SJSA1 (cell line): ENCODE results near the gene CACNA1E. TPM values are rescaled to one million over a fixed set of nuclear protein-coding genes. Genes with fewer than 3 reads are reported as not detected.

Experiments used
- DNase-seq, 2 experiments: peaks; one replicate each; pipeline ENCODE4 v3.0.0-alpha.2; 2015 to 2020; ENCODE audit warnings: low spot score in 2 of 2, low read depth in 1 of 2
- H3K27ac ChIP-seq: fragments of 250-450 bp; sonication (Bioruptor Pico); 2 replicates; pipeline ENCODE4 v1.5.1; 2020; ENCODE audit warnings: mild to moderate bottlenecking, moderate library complexity
- H3K27me3 ChIP-seq: fragments of 250-450 bp; sonication (Bioruptor Pico); replicated peaks from 2 replicates; pipeline ENCODE4 v1.5.1; 2020; ENCODE audit warnings: mild to moderate bottlenecking, moderate library complexity
- H3K36me3 ChIP-seq: fragments of 250-450 bp; sonication (Bioruptor Pico); 2 replicates; pipeline ENCODE4 v1.5.1; 2020; ENCODE audit warnings: mild to moderate bottlenecking
- H3K4me1 ChIP-seq: fragments of 250-450 bp; sonication (Bioruptor Pico); replicated peaks from 2 replicates; pipeline ENCODE4 v1.6.1; 2021; ENCODE audit warnings: mild to moderate bottlenecking
- H3K4me3 ChIP-seq: fragments of 250-450 bp; sonication (Bioruptor Pico); 2 replicates; pipeline ENCODE4 v1.5.1; 2020; ENCODE audit warnings: mild to moderate bottlenecking
- H3K9me3 ChIP-seq: fragments of 250-450 bp; sonication (Bioruptor Pico); replicated peaks from 2 replicates; pipeline ENCODE4 v1.5.1; 2020; ENCODE audit warnings: mild to moderate bottlenecking
- total RNA-seq: library from RNA; depleted of rRNA; stranded (reverse); fragments of >200 nt; shearing (Covaris generic); gene quantifications from 2 replicates; pipeline ENCODE4 v1.2.3, GENCODE V29; 2014

CACNA1E gene
- total RNA-seq, 1 experiment from 2014 or later: not detected

GRCh38 chr1:181685211-181685610 lies 201.9 kb downstream of the CACNA1E start:
- Histone ChIP-seq H3K27me3 (no peaks in the 10 kb centered on the region), H3K27ac (no peak overlapping the region), H3K36me3 (no peaks in the 10 kb centered on the region), H3K4me3 (no peak overlapping the region), H3K9me3 (no peaks in the 10 kb centered on the region), H3K4me1 (no peaks in the 10 kb centered on the region)
- DNase-seq: no peak

GRCh38 chr1:181701891-181702290 lies 218.6 kb downstream of the CACNA1E start:
- H3K9me3 ChIP-seq: no peaks in the 10 kb centered on the region
- no peaks in the 10 kb centered on the region for H3K36me3 ChIP-seq
- H3K4me1 ChIP-seq: no peaks in the 10 kb centered on the region
- H3K4me3 ChIP-seq: no peak overlapping the region
- H3K27me3 ChIP-seq: no peaks in the 10 kb centered on the region; the same call in 1 of the 2 replicates
- no peak overlapping the region for H3K27ac ChIP-seq
- no peak for DNase-seq

GRCh38 chr1:181704546-181704945 lies 221.2 kb downstream of the CACNA1E start:
- no peaks in the 10 kb centered on the region for H3K4me1 ChIP-seq
- H3K9me3 ChIP-seq: no peaks in the 10 kb centered on the region
- no peak for DNase-seq
- no peaks in the 10 kb centered on the region; the same call in 1 of the 2 replicates for H3K27me3 ChIP-seq
- no peak overlapping the region for H3K27ac ChIP-seq
- H3K4me3 ChIP-seq: no peak overlapping the region
- no peaks in the 10 kb centered on the region for H3K36me3 ChIP-seq

GRCh38 chr1:181711820-181712219 lies 228.5 kb downstream of the CACNA1E start:
- Histone ChIP-seq H3K9me3 (no peaks in the 10 kb centered on the region), H3K36me3 (no peaks in the 10 kb centered on the region), H3K27me3 (no peaks in the 10 kb centered on the region), H3K4me1 (no peaks in the 10 kb centered on the region), H3K27ac (no peak overlapping the region), H3K4me3 (no peak overlapping the region)
- DNase-seq: no peak

- no peaks in the 10 kb centered on the region for H3K27me3 ChIP-seq
Measured at GRCh38 chr1:181712711-181713110, 229.4 kb downstream of the CACNA1E start.

GRCh38 chr1:181714428-181714827 lies 231.1 kb downstream of the CACNA1E start:
- Histone ChIP-seq H3K4me3 (no peak overlapping the region), H3K27ac (no peak overlapping the region), H3K9me3 (no peaks in the 10 kb centered on the region), H3K4me1 (no peaks in the 10 kb centered on the region), H3K36me3 (no peaks in the 10 kb centered on the region), H3K27me3 (no peaks in the 10 kb centered on the region)
- no peak for DNase-seq

More at GRCh38 chr1:181712711-181713110, 229.4 kb downstream of the CACNA1E start:
- H3K4me3 ChIP-seq: no peak overlapping the region
- no peaks in the 10 kb centered on the region for H3K36me3 ChIP-seq
- no peaks in the 10 kb centered on the region for H3K4me1 ChIP-seq
- no peak overlapping the region for H3K27ac ChIP-seq
- no peaks in the 10 kb centered on the region for H3K9me3 ChIP-seq
- no peak for DNase-seq

- no peak overlapping the region for H3K27ac ChIP-seq
- no peak overlapping the region for H3K4me3 ChIP-seq
- no peaks in the 10 kb centered on the region for H3K4me1 ChIP-seq
- DNase-seq: no peak
- no peaks in the 10 kb centered on the region for H3K27me3 ChIP-seq
- no peaks in the 10 kb centered on the region for H3K9me3 ChIP-seq
- H3K36me3 ChIP-seq: no peaks in the 10 kb centered on the region
Measured at GRCh38 chr1:181718034-181718433, 234.7 kb downstream of the CACNA1E start.

- Histone ChIP-seq H3K9me3 (no peaks in the 10 kb centered on the region), H3K4me3 (no peak overlapping the region), H3K27ac (no peak overlapping the region), H3K4me1 (no peaks in the 10 kb centered on the region), H3K36me3 (no peaks in the 10 kb centered on the region), H3K27me3 (no peaks in the 10 kb centered on the region; the same call in 1 of the 2 replicates)
- no peak for DNase-seq
Measured at GRCh38 chr1:181726320-181727012, 243.1 kb downstream of the CACNA1E start.

GRCh38 chr1:181730606-181731005 lies 247.3 kb downstream of the CACNA1E start:
- Histone ChIP-seq H3K36me3 (no peaks in the 10 kb centered on the region), H3K4me3 (no peak overlapping the region), H3K9me3 (no peaks in the 10 kb centered on the region), H3K27me3 (no peaks in the 10 kb centered on the region; the same call in 1 of the 2 replicates), H3K27ac (no peak overlapping the region), H3K4me1 (no peaks in the 10 kb centered on the region)
- DNase-seq: no peak

- DNase-seq: no peak
- Histone ChIP-seq H3K36me3 (no peaks in the 10 kb centered on the region), H3K9me3 (no peaks in the 10 kb centered on the region), H3K4me3 (no peak overlapping the region), H3K27me3 (no peaks in the 10 kb centered on the region; the same call in 1 of the 2 replicates), H3K4me1 (no peaks in the 10 kb centered on the region), H3K27ac (no peak overlapping the region)
Measured at GRCh38 chr1:181732218-181732990, 249.1 kb downstream of the CACNA1E start.

- H3K4me3 ChIP-seq: no peak overlapping the region
- H3K27ac ChIP-seq: no peak overlapping the region
- no peaks in the 10 kb centered on the region; the same call in 1 of the 2 replicates for H3K27me3 ChIP-seq
- no peaks in the 10 kb centered on the region for H3K36me3 ChIP-seq
- H3K9me3 ChIP-seq: no peaks in the 10 kb centered on the region
- no peaks in the 10 kb centered on the region for H3K4me1 ChIP-seq
- DNase-seq: no peak
Measured at GRCh38 chr1:181733486-181733885, 250.2 kb downstream of the CACNA1E start.

GRCh38 chr1:181737056-181737455 lies 253.7 kb downstream of the CACNA1E start:
- H3K27me3 ChIP-seq: no peaks in the 10 kb centered on the region
- H3K27ac ChIP-seq: no peak overlapping the region
- no peak overlapping the region for H3K4me3 ChIP-seq
- no peaks in the 10 kb centered on the region for H3K9me3 ChIP-seq
- H3K36me3 ChIP-seq: no peaks in the 10 kb centered on the region
- no peak for DNase-seq
- H3K4me1 ChIP-seq: peaks cover 1% of the 10 kb centered on the region

- Histone ChIP-seq H3K4me3 (no peak overlapping the region), H3K4me1 (peaks cover 23% of the 10 kb centered on the region), H3K36me3 (no peaks in the 10 kb centered on the region), H3K27me3 (no peaks in the 10 kb centered on the region), H3K9me3 (no peaks in the 10 kb centered on the region), H3K27ac (no peak overlapping the region)
- DNase-seq: no peak
Measured at GRCh38 chr1:181739214-181739613, 255.9 kb downstream of the CACNA1E start.

GRCh38 chr1:181742426-181742825 lies 259.1 kb downstream of the CACNA1E start:
- no peaks in the 10 kb centered on the region for H3K27me3 ChIP-seq
- peaks cover 27% of the 10 kb centered on the region for H3K4me1 ChIP-seq
- 0 out of 2 replicates have a peak, but pooled peaks cover 2% of the 10 kb centered on the region for H3K9me3 ChIP-seq
- peak overlapping the region; percentile 31; the same call in 1 of the 2 replicates for H3K27ac ChIP-seq
- no peak for DNase-seq
- no peak overlapping the region for H3K4me3 ChIP-seq
- H3K36me3 ChIP-seq: no peaks in the 10 kb centered on the region
